Measurements from ENCODE around the gene IFT81. TPM values are rescaled to one million over a fixed set of nuclear protein-coding genes. Genes with fewer than 3 reads are reported as not detected.

Gene IFT81
- total and polyA plus RNA-seq, 2 donors (not counting 3 experiments of a cell fraction or from before 2014, with no cell fraction given): 2.4 to 9.8 TPM

DNA sequence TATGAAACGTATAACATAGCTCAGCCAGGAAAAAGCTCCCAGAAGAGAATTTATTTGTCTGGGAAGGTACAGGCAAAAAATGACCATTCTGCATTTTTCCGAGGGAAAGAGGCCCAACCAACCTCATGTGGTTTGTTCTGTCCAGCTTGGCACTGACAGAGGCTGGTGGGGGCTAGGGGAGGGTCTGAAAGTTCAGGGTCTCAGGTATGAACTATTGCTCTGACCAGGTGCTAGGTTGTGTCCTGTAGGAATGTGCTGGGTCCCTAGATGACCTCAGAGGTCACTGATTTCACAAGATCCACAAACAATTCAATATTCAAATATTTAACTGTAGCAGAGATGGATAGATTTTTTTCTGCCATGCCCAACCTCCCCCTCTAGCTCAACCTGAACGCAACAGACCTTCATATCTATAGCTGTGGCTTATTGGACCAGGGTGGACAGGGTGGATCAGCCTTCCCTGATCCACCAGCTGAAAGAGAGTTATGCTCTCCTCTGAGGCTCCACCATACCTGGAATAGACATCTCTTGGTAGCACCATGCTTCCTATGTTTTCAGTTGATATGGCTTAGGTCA lies 32.9 kb upstream of the IFT81 start:
- TF ChIP-seq GATA2 (IDR thresholded peaks at IDR 0.05; ENCODE audit: insufficient read depth, insufficient read length, low read depth, low read length) (no peak), CTCF (IDR thresholded peaks at IDR 0.05; ENCODE audit: extremely low read depth in 1 of 2, insufficient read depth in 1 of 2, low read depth in 1 of 2, low read length in 2 of 2) (no peak), MYC (IDR thresholded peaks at IDR 0.05; ENCODE audit: low read depth, low read length) (no peak), POLR2AphosphoS5 (IDR thresholded peaks at IDR 0.05; ENCODE audit: insufficient read depth, low read depth, low read length) (no peak), JUN (IDR thresholded peaks at IDR 0.05; ENCODE audit: borderline replicate concordance, insufficient read depth, insufficient read length, low read depth) (no peak)
- Histone ChIP-seq H3K4me1 (ENCODE audit: control insufficient read depth, extremely low read depth, insufficient read depth, low read length) (no peaks in the 10 kb centered on the region), H3K9me1 (replicated peaks; ENCODE audit: control insufficient read depth, extremely low read depth, insufficient read depth, low read length) (no peaks in the 10 kb centered on the region), H3K4me2 (ENCODE audit: insufficient read depth, low read length) (no peak overlapping the region), H3K79me2 (ENCODE audit: control insufficient read depth, insufficient read depth, low read length) (no peaks in the 10 kb centered on the region), H4K20me1 (replicated peaks; ENCODE audit: control insufficient read depth, extremely low read depth, insufficient read depth, low read length) (no peaks in the 10 kb centered on the region), H3K9ac (replicated peaks; ENCODE audit: extremely low read depth, insufficient read depth, low read length) (no peak overlapping the region), H3K9me3 (replicated peaks; ENCODE audit: control insufficient read depth, insufficient read depth, low read length) (no peaks in the 10 kb centered on the region), H3K27ac (ENCODE audit: insufficient read depth, low read depth, low read length) (no peak overlapping the region), H3K27me3 (ENCODE audit: control insufficient read depth in 2 of 2, insufficient read depth in 2 of 2, low read length in 2 of 2) (peaks cover 16 to 19% of the 10 kb centered on the region in 2 experiments), H3K36me3 (ENCODE audit: control insufficient read depth in 2 of 2, extremely low read depth in 1 of 2, insufficient read depth in 2 of 2, low read length in 2 of 2) (no peaks in the 10 kb centered on the region), H2AFZ (ENCODE audit: low read depth, low read length) (no peak overlapping the region), H3K4me3 (replicated peaks in 1 of 3; ENCODE audit: insufficient read depth in 1 of 3, low read depth in 1 of 3, low read length in 3 of 3) (no peak overlapping the region)
- DNase-seq (ENCODE audit: low read depth, low spot score) (no peak), FAIRE-seq (no peak)
- CTCF ChIA-PET: interaction anchor here (1.3 to 2.4 kb wide), 2 partner anchors 8 to 11 kb away, joined by 5 to 8 read pairs; no protein-coding TSS in a partner anchor
- intact Hi-C loops (cut with micrococcal nuclease): no loop called here
- no TSS peak for BruUV-seq (replicated peaks)
- dilution Hi-C loops (cut with MboI; ENCODE audit: extremely low pct_ligation_motif_present, low sequenced_read_pairs): no loop called here
- POLR2A ChIA-PET: no interaction called here

Data from endothelial cell of umbilical vein (primary cell).